ACC112 (cell line): ENCODE measurements around the gene MAPKAPK5.

Source experiments
- H2AFZ ChIP-seq: fragments of 200-600 bp; sonication (generic); one replicate; pipeline ENCODE4 v1.6.0; 2017; ENCODE audit warnings: antibody characterized with exemption, low read length; ENCODE audit not compliant: unreplicated experiment
- H3K27ac ChIP-seq: fragments of 200-600 bp; sonication (generic); 2 replicates; pipeline ENCODE4 v1.5.1; 2014; ENCODE audit warnings: low read depth, mild to moderate bottlenecking, antibody characterized with exemption, low read length, moderate library complexity
- H3K27me3 ChIP-seq: fragments of 200-600 bp; sonication (generic); 2 replicates; pipeline ENCODE4 v1.6.1; 2014; ENCODE audit warnings: mild to moderate bottlenecking, antibody characterized with exemption, low read length, moderate library complexity, mixed read lengths; ENCODE audit not compliant: insufficient read depth
- H3K36me3 ChIP-seq: fragments of 200-600 bp; sonication (generic); 2 replicates; pipeline ENCODE4 v1.6.1; 2016; ENCODE audit warnings: mild to moderate bottlenecking, antibody characterized with exemption, low read length, moderate library complexity, mixed read lengths; ENCODE audit not compliant: insufficient read depth
- H3K4me1 ChIP-seq: fragments of 200-600 bp; sonication (generic); one replicate; pipeline ENCODE4 v1.6.1; 2016; ENCODE audit warnings: low read length, mixed read lengths; ENCODE audit not compliant: insufficient read depth, unreplicated experiment, control insufficient read depth
- H3K4me3 ChIP-seq: fragments of 200-600 bp; sonication (generic); 2 replicates; pipeline ENCODE4 v1.5.1; 2014; ENCODE audit warnings: mild to moderate bottlenecking, low read depth, low read length
- H3K79me2 ChIP-seq: fragments of 200-600 bp; sonication (generic); one replicate; pipeline ENCODE4 v1.6.0; 2016; ENCODE audit warnings: low read length; ENCODE audit not compliant: control insufficient read depth, unreplicated experiment, insufficient read depth

Gene MAPKAPK5

DNA sequence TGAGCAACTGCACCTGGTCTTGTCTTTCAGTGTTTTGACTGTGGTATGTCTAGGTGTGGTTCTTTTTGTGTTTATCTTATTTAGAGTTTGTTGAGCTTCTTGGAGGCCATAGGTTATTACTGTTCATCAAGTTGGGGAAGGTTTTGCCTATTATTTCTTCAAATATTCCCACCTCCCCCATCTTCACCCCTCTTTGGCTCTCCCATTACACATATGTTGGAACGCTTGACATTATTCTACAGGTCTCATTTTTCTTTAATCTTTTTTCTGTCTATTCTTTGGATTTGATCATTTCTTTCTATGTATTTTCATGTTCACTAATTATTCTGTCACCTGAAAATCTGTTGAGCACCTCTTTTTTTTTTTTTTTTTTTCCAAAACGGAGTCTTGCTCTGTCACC lies 16.2 kb downstream of the MAPKAPK5 start:
- H3K4me1 ChIP-seq: no peaks in the 10 kb centered on the region
- no peak overlapping the region for H2AFZ ChIP-seq
- no peak overlapping the region for H3K4me3 ChIP-seq
- H3K79me2 ChIP-seq: peaks cover 80% of the 10 kb centered on the region
- no peak overlapping the region for H3K27ac ChIP-seq
- peaks cover 9% of the 10 kb centered on the region for H3K36me3 ChIP-seq
- no peaks in the 10 kb centered on the region for H3K27me3 ChIP-seq

DNA sequence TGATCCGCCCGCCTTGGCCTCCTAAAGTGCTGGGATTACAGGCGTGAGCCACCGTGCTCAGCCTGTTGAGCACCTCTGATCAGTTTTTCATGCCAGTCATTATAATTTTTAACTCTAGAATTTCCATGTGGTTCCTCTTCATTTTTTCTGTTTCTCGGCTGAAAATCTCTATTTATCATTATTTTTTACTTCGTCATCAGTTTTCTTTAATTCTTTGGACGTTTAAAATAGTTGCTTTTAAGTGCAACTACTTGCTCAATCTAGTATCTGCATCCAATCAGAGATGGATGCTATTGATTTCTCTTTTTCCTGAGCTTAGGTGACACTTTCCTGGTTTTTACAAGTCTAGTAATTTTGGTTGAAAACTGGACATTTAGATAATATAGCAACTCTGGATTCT lies 16.8 kb downstream of the MAPKAPK5 start:
- Histone ChIP-seq H3K27ac (no peak overlapping the region), H3K79me2 (peaks cover 77% of the 10 kb centered on the region), H3K4me1 (no peaks in the 10 kb centered on the region), H3K4me3 (no peak overlapping the region), H2AFZ (no peak overlapping the region), H3K27me3 (no peaks in the 10 kb centered on the region), H3K36me3 (peaks cover 9% of the 10 kb centered on the region)

DNA sequence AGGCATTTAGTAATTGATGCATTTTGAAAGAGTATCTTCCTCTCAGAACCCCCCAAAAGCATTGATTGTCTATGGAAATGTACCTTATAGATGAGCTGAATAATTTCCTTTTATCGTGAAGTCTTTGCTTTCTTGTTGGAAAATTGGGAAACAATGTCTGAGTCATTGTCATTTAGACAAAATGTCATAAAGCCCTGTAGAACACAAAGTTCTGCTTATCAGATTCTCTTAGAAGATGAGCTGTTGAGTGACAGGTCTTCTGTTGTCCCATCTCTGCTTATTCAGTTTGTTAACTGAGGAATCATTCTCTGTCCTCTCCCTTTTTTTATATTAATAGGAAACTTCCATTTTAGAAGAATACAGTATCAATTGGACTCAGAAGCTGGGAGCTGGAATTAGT lies 22.9 kb downstream of the MAPKAPK5 start:
- Histone ChIP-seq H2AFZ (no peak overlapping the region), H3K27me3 (no peaks in the 10 kb centered on the region), H3K4me1 (peaks cover 3% of the 10 kb centered on the region), H3K4me3 (no peak overlapping the region), H3K79me2 (peaks cover 33% of the 10 kb centered on the region), H3K36me3 (peaks cover 34% of the 10 kb centered on the region), H3K27ac (no peak overlapping the region)

DNA sequence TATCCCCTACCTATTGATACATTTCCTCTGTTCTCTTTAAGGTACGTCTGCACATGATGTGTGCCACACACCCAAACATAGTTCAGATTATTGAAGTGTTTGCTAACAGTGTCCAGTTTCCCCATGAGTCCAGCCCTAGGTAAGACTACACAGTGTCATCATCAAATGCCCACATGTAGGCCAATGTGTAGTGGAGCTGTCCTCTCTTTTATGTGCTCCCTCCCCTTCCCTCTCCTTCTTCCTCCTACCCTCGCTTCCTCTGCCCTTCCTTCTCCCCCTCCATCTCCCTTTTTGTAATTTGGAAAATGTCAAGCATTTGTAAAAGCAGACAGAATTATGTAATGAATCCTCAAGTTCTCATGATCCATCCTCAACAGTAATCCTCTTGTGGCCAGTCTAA lies 25.5 kb downstream of the MAPKAPK5 start:
- peaks cover 3% of the 10 kb centered on the region for H3K4me1 ChIP-seq
- peaks cover 11% of the 10 kb centered on the region for H3K79me2 ChIP-seq
- H2AFZ ChIP-seq: no peak overlapping the region
- no peak overlapping the region for H3K4me3 ChIP-seq
- peaks cover 49% of the 10 kb centered on the region for H3K36me3 ChIP-seq
- H3K27me3 ChIP-seq: no peaks in the 10 kb centered on the region
- no peak overlapping the region for H3K27ac ChIP-seq

DNA sequence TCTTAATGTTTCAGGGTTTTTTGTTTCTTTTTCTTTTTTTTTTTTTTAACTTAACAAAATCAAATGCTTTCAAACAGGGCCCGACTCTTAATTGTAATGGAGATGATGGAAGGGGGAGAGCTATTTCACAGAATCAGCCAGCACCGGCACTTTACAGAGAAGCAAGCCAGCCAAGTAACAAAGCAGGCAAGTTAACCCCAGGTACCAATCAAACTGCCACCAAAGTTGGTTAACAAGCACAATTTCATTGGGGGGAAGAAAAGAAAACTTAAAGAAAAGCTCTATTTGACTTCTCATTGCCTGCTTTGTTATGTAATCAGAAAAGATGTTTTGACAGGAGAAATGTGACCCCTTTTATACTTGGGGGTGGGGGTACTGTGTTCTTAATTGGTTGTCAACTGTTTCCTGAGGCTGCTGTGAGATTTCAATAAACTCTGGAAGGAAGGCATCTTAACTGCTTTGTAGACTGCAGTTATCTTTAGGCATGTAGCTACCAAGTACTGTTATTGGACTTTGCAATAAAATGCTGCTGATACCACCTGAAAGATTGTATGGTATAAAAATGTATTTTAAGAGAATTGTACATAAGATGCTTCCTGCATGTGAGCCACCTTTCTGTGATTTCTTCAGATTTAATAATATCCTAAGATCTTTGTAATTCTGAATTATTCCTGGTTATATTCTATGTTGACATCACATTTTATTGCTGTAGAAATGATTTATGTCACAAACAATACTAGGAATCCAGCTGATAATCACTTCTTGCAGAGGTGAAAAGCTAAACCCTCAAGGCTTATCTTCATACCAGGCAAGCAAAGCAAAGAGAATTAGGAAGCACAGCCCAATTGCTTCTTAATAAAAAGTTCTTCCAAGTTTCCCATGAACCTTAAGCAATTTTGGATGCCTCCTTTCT lies 26.9 kb downstream of the MAPKAPK5 start:
- Histone ChIP-seq H3K27ac (no peak overlapping the region), H3K4me1 (peaks cover 3% of the 10 kb centered on the region), H3K27me3 (no peaks in the 10 kb centered on the region), H3K36me3 (peaks cover 58% of the 10 kb centered on the region), H2AFZ (no peak overlapping the region), H3K79me2 (peaks cover 2% of the 10 kb centered on the region), H3K4me3 (no peak overlapping the region)

DNA sequence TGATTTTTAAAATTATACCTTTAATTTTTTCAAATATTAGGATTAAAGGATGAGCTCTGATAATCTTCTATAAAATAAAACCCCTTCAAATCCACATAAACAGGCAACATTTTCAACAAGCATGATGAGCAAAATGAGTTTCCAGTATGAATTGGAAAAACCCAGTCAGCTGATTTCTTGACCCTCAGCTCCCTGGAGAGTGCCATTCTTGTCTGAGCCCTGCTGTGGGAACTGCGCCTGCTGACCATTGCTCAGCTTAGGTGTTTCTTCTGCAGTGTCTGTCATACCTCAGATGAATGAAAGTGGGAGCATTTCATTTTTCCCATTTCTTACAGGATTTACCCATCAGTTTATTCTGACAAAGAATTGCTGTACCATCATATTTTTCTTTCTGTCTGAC lies 27.6 kb downstream of the MAPKAPK5 start:
- Histone ChIP-seq H3K79me2 (no peaks in the 10 kb centered on the region), H3K4me3 (no peak overlapping the region), H3K27ac (no peak overlapping the region), H3K4me1 (peaks cover 3% of the 10 kb centered on the region), H2AFZ (no peak overlapping the region), H3K27me3 (no peaks in the 10 kb centered on the region), H3K36me3 (peaks cover 58% of the 10 kb centered on the region)

DNA sequence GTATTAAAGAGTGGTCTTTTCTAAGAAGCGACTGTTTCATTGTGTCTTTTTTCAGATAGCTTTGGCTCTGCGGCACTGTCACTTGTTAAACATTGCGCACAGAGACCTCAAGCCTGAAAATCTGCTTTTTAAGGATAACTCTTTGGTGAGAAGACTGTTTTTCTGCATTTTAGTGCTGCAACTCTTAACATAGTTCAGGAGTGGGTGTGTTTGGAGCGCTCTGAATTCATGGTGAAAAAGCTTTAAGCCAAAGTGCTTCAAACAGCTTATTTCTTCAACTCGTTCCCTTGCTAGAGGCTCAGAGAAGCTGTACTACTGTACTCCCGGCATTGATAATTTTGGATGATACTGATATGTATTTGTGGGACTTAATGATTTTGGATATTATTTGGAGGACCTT lies 28.2 kb downstream of the MAPKAPK5 start:
- H3K27ac ChIP-seq: no peak overlapping the region
- H2AFZ ChIP-seq: no peak overlapping the region
- no peak overlapping the region for H3K4me3 ChIP-seq
- no peaks in the 10 kb centered on the region for H3K4me1 ChIP-seq
- no peaks in the 10 kb centered on the region for H3K79me2 ChIP-seq
- no peaks in the 10 kb centered on the region for H3K27me3 ChIP-seq
- H3K36me3 ChIP-seq: peaks cover 55% of the 10 kb centered on the region

DNA sequence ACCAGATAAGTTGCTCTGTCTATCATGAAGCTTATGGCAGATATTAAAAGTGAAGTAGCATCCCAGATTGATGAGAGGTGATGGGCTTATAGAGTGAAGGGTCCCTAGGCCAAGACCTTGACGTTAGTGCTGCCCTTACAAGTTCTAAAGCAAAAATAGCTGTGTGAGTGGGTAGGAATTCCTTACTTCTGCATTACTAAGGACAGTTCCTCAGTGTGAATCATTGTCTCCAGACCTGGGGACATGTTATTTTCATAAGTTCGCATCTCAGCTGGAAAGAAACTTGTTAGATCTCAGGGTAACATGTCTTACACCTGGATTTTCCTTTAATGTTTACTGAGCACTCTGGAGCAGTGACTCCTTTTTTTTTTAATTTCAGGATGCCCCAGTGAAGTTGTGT lies 28.7 kb downstream of the MAPKAPK5 start:
- Histone ChIP-seq H2AFZ (no peak overlapping the region), H3K4me3 (no peak overlapping the region), H3K36me3 (peaks cover 55% of the 10 kb centered on the region), H3K79me2 (no peaks in the 10 kb centered on the region), H3K27ac (no peak overlapping the region), H3K4me1 (no peaks in the 10 kb centered on the region), H3K27me3 (no peaks in the 10 kb centered on the region)

DNA sequence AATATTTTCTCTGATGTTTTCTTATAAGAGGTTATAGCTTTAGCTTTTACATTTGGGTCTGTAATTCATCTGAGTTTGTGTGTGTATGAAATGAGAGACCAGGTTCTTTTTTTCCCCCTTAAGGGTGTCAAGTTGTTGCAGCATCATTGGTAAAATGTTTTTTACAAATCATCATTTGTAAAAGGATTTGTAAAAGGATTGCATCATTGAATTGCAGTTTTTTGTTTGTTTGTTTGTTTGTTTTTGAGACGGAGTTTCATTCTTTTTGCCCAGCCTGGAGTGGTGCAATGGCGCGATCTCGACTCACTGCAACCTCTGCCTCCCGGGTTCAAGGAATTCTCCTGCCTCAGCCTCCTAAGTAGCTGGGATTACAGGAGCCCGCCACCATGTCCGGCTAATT lies 31.1 kb downstream of the MAPKAPK5 start:
- Histone ChIP-seq H3K27me3 (no peaks in the 10 kb centered on the region), H2AFZ (no peak overlapping the region), H3K4me3 (no peak overlapping the region), H3K79me2 (peaks cover 6% of the 10 kb centered on the region), H3K27ac (no peak overlapping the region), H3K36me3 (peaks cover 41% of the 10 kb centered on the region), H3K4me1 (no peaks in the 10 kb centered on the region)

DNA sequence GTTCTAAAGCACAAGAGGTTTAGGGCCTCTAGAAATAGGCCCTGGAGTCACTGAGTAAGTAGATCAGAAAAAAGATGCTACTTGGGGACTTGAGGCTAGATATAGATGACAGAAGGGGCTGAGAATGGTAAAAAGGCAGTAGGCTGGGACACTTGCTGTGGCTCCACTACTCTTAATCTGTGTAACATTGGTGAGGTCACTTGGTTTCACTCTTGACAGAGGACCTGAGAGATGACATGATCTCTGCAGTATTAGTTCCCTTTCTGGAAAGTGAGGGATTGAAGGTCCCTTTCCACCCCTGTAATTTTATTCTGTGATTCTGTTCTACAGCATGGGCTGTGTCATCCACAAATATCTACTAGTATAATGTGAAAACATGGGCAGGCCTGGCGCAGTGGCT lies 39.7 kb downstream of the MAPKAPK5 start:
- Histone ChIP-seq H3K4me1 (no peaks in the 10 kb centered on the region), H3K27ac (no peak overlapping the region), H3K27me3 (no peaks in the 10 kb centered on the region), H3K36me3 (peaks cover 33% of the 10 kb centered on the region), H3K79me2 (peaks cover 6% of the 10 kb centered on the region), H2AFZ (no peak overlapping the region), H3K4me3 (no peak overlapping the region)
